Stimulated activated CD8-positive, alpha-beta memory T cell treated with anti-CD3 and anti-CD28 coated beads, Interleukin-12 subunit alpha, Interleukin-12 subunit beta, amount 100 ng/mL, for 24 hours (primary cell): ENCODE results near the gene HTR5A.

Experiments used
- DNase-seq: peaks from one replicate; pipeline ENCODE4 v3.0.0-alpha.2; 2020; ENCODE audit errors: extremely low read depth

HTR5A gene

GRCh38 chr7:155090684-155091083 is 20.6 kb downstream of the HTR5A start:
- DNase-seq: no peak

GRCh38 chr7:155093596-155093995 is 23.5 kb downstream of the HTR5A start:
- no peak for DNase-seq

- no peak for DNase-seq
Observed at GRCh38 chr7:155094636-155095135, 24.6 kb downstream of the HTR5A start.

GRCh38 chr7:155097338-155097737 is 27.2 kb downstream of the HTR5A start:
- no peak for DNase-seq

- DNase-seq: no peak
Observed at GRCh38 chr7:155103839-155104238, 33.7 kb downstream of the HTR5A start.

GRCh38 chr7:155104913-155105312 is 34.8 kb downstream of the HTR5A start:
- no peak for DNase-seq

GRCh38 chr7:155106356-155106755 is 36.2 kb downstream of the HTR5A start:
- no peak for DNase-seq

- DNase-seq: no peak
Observed at GRCh38 chr7:155107126-155107525, 37.0 kb downstream of the HTR5A start.

GRCh38 chr7:155108144-155108901 is 38.2 kb downstream of the HTR5A start:
- no peak for DNase-seq

- no peak for DNase-seq
Observed at GRCh38 chr7:155109121-155109520, 39.0 kb downstream of the HTR5A start.

- no peak for DNase-seq
Observed at GRCh38 chr7:155115288-155115687, 45.2 kb downstream of the HTR5A start.

- DNase-seq: no peak
Observed at GRCh38 chr7:155119801-155120382, 49.8 kb downstream of the HTR5A start.

- DNase-seq: no peak
Observed at GRCh38 chr7:155120460-155120859, 50.3 kb downstream of the HTR5A start.

- DNase-seq: no peak
Observed at GRCh38 chr7:155122831-155123230, 52.7 kb downstream of the HTR5A start.

GRCh38 chr7:155123413-155123812 is 53.3 kb downstream of the HTR5A start:
- DNase-seq: no peak

GRCh38 chr7:155124706-155125105 is 54.6 kb downstream of the HTR5A start:
- DNase-seq: no peak

GRCh38 chr7:155129186-155129585 is 59.1 kb downstream of the HTR5A start:
- DNase-seq: no peak

- DNase-seq: no peak
Observed at GRCh38 chr7:155129789-155130188, 59.7 kb downstream of the HTR5A start.

- no peak for DNase-seq
Observed at GRCh38 chr7:155130493-155130892, 60.4 kb downstream of the HTR5A start.

- no peak for DNase-seq
Observed at GRCh38 chr7:155131090-155131489, 61.0 kb downstream of the HTR5A start.

- DNase-seq: no peak
Observed at GRCh38 chr7:155132431-155132830, 62.3 kb downstream of the HTR5A start.

- DNase-seq: no peak
Observed at GRCh38 chr7:155136619-155137243, 66.6 kb downstream of the HTR5A start.
